OCI-LY1 (cell line): ENCODE results near the gene ABHD18.

Experiments
- H2AFZ ChIP-seq: fragments of 200-600 bp; sonication (generic), shearing (Covaris generic); 2 replicates; pipeline ENCODE4 v1.6.0; 2014; ENCODE audit warnings: antibody characterized with exemption, mild to moderate bottlenecking, low read length
- H3F3A ChIP-seq: fragments of 200-600 bp; sonication (generic), shearing (Covaris generic); 2 replicates; pipeline ENCODE4 v1.6.0; 2014; ENCODE audit warnings: mild to moderate bottlenecking, antibody characterized with exemption, low read length, moderate library complexity; ENCODE audit not compliant: insufficient read depth
- H3K27ac ChIP-seq: fragments of 200-600 bp; sonication (generic); 2 replicates; pipeline ENCODE4 v1.5.1; 2014; ENCODE audit warnings: low read length, mixed run types, mild to moderate bottlenecking, low read depth; ENCODE audit not compliant: poor library complexity, severe bottlenecking
- H3K27me3 ChIP-seq: fragments of 200-600 bp; sonication (generic); 2 replicates; pipeline ENCODE4 v1.6.0; 2014; ENCODE audit warnings: antibody characterized with exemption, mild to moderate bottlenecking, low read length, moderate library complexity; ENCODE audit not compliant: insufficient read depth
- H3K36me3 ChIP-seq: fragments of 200-600 bp; sonication (generic); 2 replicates; pipeline ENCODE4 v1.6.1; 2014; ENCODE audit warnings: mild to moderate bottlenecking, antibody characterized with exemption, low read length, moderate library complexity, mixed read lengths; ENCODE audit not compliant: insufficient read depth
- H3K4me1 ChIP-seq: fragments of 200-600 bp; sonication (generic); 2 replicates; pipeline ENCODE4 v1.5.1; 2014; ENCODE audit warnings: mild to moderate bottlenecking, low read length, moderate library complexity; ENCODE audit not compliant: insufficient read depth, severe bottlenecking
- H3K4me2 ChIP-seq: fragments of 200-600 bp; sonication (generic), shearing (Covaris generic); 2 replicates; pipeline ENCODE4 v1.6.1; 2014; ENCODE audit warnings: low read length
- H3K4me3 ChIP-seq: fragments of 200-600 bp; sonication (generic); 2 replicates; pipeline ENCODE4 v1.5.1; 2014; ENCODE audit warnings: low read length, low read depth, mild to moderate bottlenecking, mixed read lengths; ENCODE audit not compliant: poor library complexity, severe bottlenecking
- H3K79me2 ChIP-seq: fragments of 200-600 bp; shearing (Covaris generic); 2 replicates; pipeline ENCODE4 v1.6.1; 2016; ENCODE audit warnings: mixed run types, low read length, mixed read lengths; ENCODE audit not compliant: insufficient read depth
- H3K9ac ChIP-seq: fragments of 200-600 bp; sonication (generic), shearing (Covaris generic); 2 replicates; pipeline ENCODE4 v1.6.1; 2014; ENCODE audit warnings: mild to moderate bottlenecking, low read length, mixed read lengths
- H3K9me2 ChIP-seq: fragments of 200-600 bp; sonication (generic), shearing (Covaris generic); 2 replicates; pipeline ENCODE4 v1.6.1; 2014; ENCODE audit warnings: low read depth, mild to moderate bottlenecking, low read length, mixed read lengths
- H3K9me3 ChIP-seq: fragments of 200-600 bp; shearing (Covaris generic); 2 replicates; pipeline ENCODE4 v1.6.1; 2014; ENCODE audit warnings: low read length, mixed read lengths
- H4K20me1 ChIP-seq: fragments of 200-600 bp; sonication (generic), shearing (Covaris generic); 2 replicates; pipeline ENCODE4 v1.6.0; 2016; ENCODE audit warnings: mild to moderate bottlenecking, low read length; ENCODE audit not compliant: insufficient read depth
- CTCF ChIP-seq: fragments of 200-600 bp; sonication (generic), shearing (Covaris generic); IDR thresholded peaks from 2 replicates; pipeline ENCODE4 v1.5.1; 2017; ENCODE audit warnings: mild to moderate bottlenecking, antibody characterized with exemption, low read length, moderate library complexity, mixed read lengths
- EZH2 ChIP-seq: fragments of 200-600 bp; sonication (generic), shearing (Covaris generic); IDR thresholded peaks from 2 replicates; pipeline ENCODE4 v1.8.0; 2017; ENCODE audit warnings: borderline replicate concordance, mixed run types, mild to moderate bottlenecking, antibody characterized with exemption, low read length, moderate library complexity, mixed read lengths

Gene ABHD18

DNA sequence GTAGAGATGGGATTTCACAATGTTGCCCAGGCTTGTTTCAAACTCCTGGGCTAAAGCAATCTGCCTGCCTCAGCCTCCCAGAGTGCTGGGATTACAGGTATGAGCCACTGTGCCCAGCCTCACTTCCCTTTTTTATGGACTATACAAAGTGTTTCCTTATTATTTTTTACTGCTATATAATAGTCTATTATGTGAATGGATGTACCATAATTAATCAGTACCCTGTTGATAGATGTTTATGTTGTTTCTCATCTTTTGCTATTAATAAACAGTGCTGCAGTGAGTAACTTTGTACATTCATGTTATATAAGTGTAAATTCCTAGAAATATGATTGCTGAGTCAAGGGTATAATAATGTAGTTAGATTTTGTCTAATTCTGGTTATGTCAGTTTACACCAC is 60.1 kb downstream of the ABHD18 start:
- no peaks in the 10 kb centered on the region for H3K79me2 ChIP-seq
- H3K9me2 ChIP-seq: no peaks in the 10 kb centered on the region
- H4K20me1 ChIP-seq: no peaks in the 10 kb centered on the region
- no peaks in the 10 kb centered on the region for H3F3A ChIP-seq
- no peaks in the 10 kb centered on the region for H3K27me3 ChIP-seq
- no peaks in the 10 kb centered on the region for H3K9me3 ChIP-seq
- no peak overlapping the region for H3K9ac ChIP-seq
- H2AFZ ChIP-seq: no peak overlapping the region
- no peak overlapping the region for H3K27ac ChIP-seq
- H3K4me3 ChIP-seq: no peak overlapping the region
- no peak overlapping the region for H3K4me2 ChIP-seq
- H3K36me3 ChIP-seq: peaks cover 58% of the 10 kb centered on the region
- TF ChIP-seq EZH2 (no peak), CTCF (no peak)
- no peaks in the 10 kb centered on the region for H3K4me1 ChIP-seq

DNA sequence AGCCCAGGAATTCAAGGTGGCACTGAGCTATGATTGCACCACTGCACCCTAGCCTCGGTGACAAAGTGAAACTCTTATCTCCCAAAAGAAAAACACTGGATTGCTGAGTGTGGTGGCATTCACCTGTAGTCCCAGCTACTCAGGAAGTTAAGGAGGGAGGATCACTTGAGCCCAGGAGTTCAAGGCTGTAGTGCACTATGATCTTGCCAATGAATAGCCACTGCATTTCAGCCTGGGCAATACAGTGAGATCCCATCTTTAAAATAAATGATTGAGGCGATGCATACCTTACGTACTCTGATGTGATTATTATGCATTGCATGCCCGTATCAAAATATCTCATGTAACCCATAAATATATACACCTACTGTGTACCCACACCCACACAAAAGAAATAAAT is 64.7 kb downstream of the ABHD18 start:
- H3K9ac ChIP-seq: no peak overlapping the region
- no peaks in the 10 kb centered on the region for H3K79me2 ChIP-seq
- H3K4me2 ChIP-seq: no peak overlapping the region
- no peak overlapping the region for H2AFZ ChIP-seq
- H3K4me3 ChIP-seq: no peak overlapping the region
- TF ChIP-seq CTCF (no peak), EZH2 (no peak)
- no peaks in the 10 kb centered on the region for H3K27me3 ChIP-seq
- no peaks in the 10 kb centered on the region for H4K20me1 ChIP-seq
- H3K4me1 ChIP-seq: no peaks in the 10 kb centered on the region
- no peaks in the 10 kb centered on the region for H3K9me2 ChIP-seq
- H3K27ac ChIP-seq: no peak overlapping the region
- H3K9me3 ChIP-seq: no peaks in the 10 kb centered on the region
- no peaks in the 10 kb centered on the region for H3F3A ChIP-seq
- H3K36me3 ChIP-seq: peaks cover 18% of the 10 kb centered on the region

- H3K4me3 ChIP-seq: no peak overlapping the region
- no peaks in the 10 kb centered on the region for H3F3A ChIP-seq
- H3K79me2 ChIP-seq: no peaks in the 10 kb centered on the region
- no peak overlapping the region for H2AFZ ChIP-seq
- H3K9me2 ChIP-seq: no peaks in the 10 kb centered on the region
- H3K27ac ChIP-seq: no peak overlapping the region
- no peaks in the 10 kb centered on the region for H3K27me3 ChIP-seq
- H3K4me2 ChIP-seq: no peak overlapping the region
- H4K20me1 ChIP-seq: no peaks in the 10 kb centered on the region
- no peaks in the 10 kb centered on the region for H3K4me1 ChIP-seq
- TF ChIP-seq CTCF: no peak
- TF ChIP-seq EZH2: no peak
- H3K36me3 ChIP-seq: peaks cover 8% of the 10 kb centered on the region; the same call in 1 of the 2 replicates
- H3K9ac ChIP-seq: no peak overlapping the region
- no peaks in the 10 kb centered on the region for H3K9me3 ChIP-seq
Observed at GRCh38 chr4:128031756-128032384, 66.7 kb downstream of the ABHD18 start.
